Measurements from ENCODE around the gene OLIG3. TPM values are rescaled to one million over a fixed set of nuclear protein-coding genes. Genes with fewer than 3 reads are reported as not detected.

The OLIG3 gene
- total and polyA plus RNA-seq, 2 of the 13 experiments (the other 11 are each of a cell fraction or from before 2014, with no cell fraction given), result not detected

DNA sequence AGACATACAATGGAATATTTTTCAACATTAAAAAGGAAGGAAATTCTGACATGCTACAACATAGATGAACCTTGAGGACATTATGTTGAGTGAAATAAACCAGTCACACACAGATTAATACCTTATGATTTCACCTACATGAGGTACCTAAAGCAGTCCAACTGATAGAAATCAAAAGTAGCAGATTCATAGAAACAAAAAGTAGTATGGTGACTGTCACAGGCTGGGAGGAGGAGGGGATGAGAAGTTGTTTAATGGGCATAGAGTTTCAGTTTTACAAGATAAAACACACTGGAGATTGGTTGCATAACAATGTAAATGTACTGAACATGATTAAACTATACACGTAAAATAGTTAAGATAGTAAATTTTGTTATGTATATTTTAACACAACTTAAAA lies 48.5 kb upstream of the OLIG3 start:
- Histone ChIP-seq H3K36me3 (replicated peaks in 1 of 2; ENCODE audit: control insufficient read depth in 1 of 2, insufficient read depth in 2 of 2, low read length in 2 of 2) (no peaks in the 10 kb centered on the region), H2AFZ (ENCODE audit: low read length) (no peak overlapping the region), H4K20me1 (ENCODE audit: insufficient read depth, low read length) (no peaks in the 10 kb centered on the region), H3K9me3 (ENCODE audit: low read length) (no peaks in the 10 kb centered on the region), H3K4me1 (ENCODE audit: insufficient read depth, low read length) (no peaks in the 10 kb centered on the region), H3K4me2 (ENCODE audit: low read depth, low read length) (no peak overlapping the region), H3K27ac (ENCODE audit: extremely low read length, insufficient read depth, low read length) (no peak overlapping the region), H3K79me2 (ENCODE audit: insufficient read depth, low read length) (no peaks in the 10 kb centered on the region), H3K27me3 (ENCODE audit: control insufficient read depth in 1 of 2, insufficient read depth in 2 of 2, low read length in 2 of 2) (no peaks in the 10 kb centered on the region), H3K9ac (ENCODE audit: insufficient read depth, low read depth, low read length) (no peak overlapping the region), H3K4me3 (replicated peaks in 1 of 3; ENCODE audit: insufficient read depth in 1 of 3, low read depth in 2 of 3, low read length in 3 of 3) (no peak overlapping the region)
- CTCF ChIA-PET (ENCODE audit: low intra/inter-chr PET ratio, low total read pairs), result no interaction called here
- ATAC-seq, result no peak
- FAIRE-seq, result no peak
- 61% methylated on average over 1 of the region's 1 CpG for WGBS (ENCODE audit: low lambda C conversion rate)
- in situ Hi-C loops (cut with HindIII; ENCODE audit: extremely low pct_ligation_motif_present, low pct_unique_long_range_greater_than_20kb), result no loop called here
- POLR2A ChIA-PET, result no interaction called here
- no peak for TF ChIP-seq ZNF615 (CRISPR knock-in tag; IDR thresholded peaks at IDR 0.05; ENCODE audit: borderline replicate concordance)
- TF ChIP-seq ZNF282 (IDR thresholded peaks at IDR 0.05; ENCODE audit: partially characterized antibody), result no peak
- no peak for TF ChIP-seq ZZZ3 (CRISPR knock-in tag; IDR thresholded peaks at IDR 0.05; ENCODE audit: borderline replicate concordance)
- TF ChIP-seq HDAC1 (CRISPR knock-in tag; IDR thresholded peaks at IDR 0.05), result no peak
- TF ChIP-seq ZNF768 (CRISPR knock-in tag; IDR thresholded peaks at IDR 0.05), result no peak
- TF ChIP-seq DR1 (CRISPR knock-in tag; IDR thresholded peaks at IDR 0.05), result no peak
- TF ChIP-seq HMG20B (CRISPR knock-in tag; conservative IDR thresholded peaks at IDR 0.05), result no peak
- TF ChIP-seq RBM22 (optimal IDR thresholded peaks at IDR 0.05; ENCODE audit: low read length), result no peak
- no peak for TF ChIP-seq SMAD9 (CRISPR knock-in tag; IDR thresholded peaks at IDR 0.05)
- no peak for TF ChIP-seq PAX8 (CRISPR knock-in tag; IDR thresholded peaks at IDR 0.05; ENCODE audit: borderline replicate concordance)
- no peak for TF ChIP-seq ZBTB1 (CRISPR knock-in tag; IDR thresholded peaks at IDR 0.05; ENCODE audit: borderline replicate concordance)
- no peak for TF ChIP-seq EP300 (IDR thresholded peaks at IDR 0.05; ENCODE audit: low read depth in 2 of 2, low read length in 2 of 2)
- no peak for TF ChIP-seq EP300 (CRISPR knock-in tag; IDR thresholded peaks at IDR 0.05; ENCODE audit: borderline replicate concordance)
- no peak for TF ChIP-seq CEBPG (CRISPR knock-in tag; IDR thresholded peaks at IDR 0.05)
- intact Hi-C loops (cut with micrococcal nuclease; ENCODE audit: unreplicated experiment), result no loop called here
- no peak for DNase-seq (ENCODE audit: low spot score)
- BruUV-seq (replicated peaks), result no TSS peak

All from HepG2 (cell line).